ENCODE data around the gene MS4A10. TPM values are rescaled to one million over a fixed set of nuclear protein-coding genes. Genes with fewer than 3 reads are reported as not detected.

MS4A10 gene
- total and polyA plus RNA-seq, 2 experiments from 2014 or later = not detected

GRCh38 chr11:60838132-60838531 lies 53.0 kb downstream of the MS4A10 start:
- Histone ChIP-seq H3K4me3 (no peak overlapping the region), H3K27me3 (ENCODE audit: insufficient read depth) (no peaks in the 10 kb centered on the region), H3K79me2 (replicated peaks; ENCODE audit: insufficient read depth) (peaks cover 11% of the 10 kb centered on the region), H3F3A (replicated peaks; ENCODE audit: low read depth) (no peaks in the 10 kb centered on the region), H3K36me3 (ENCODE audit: insufficient read depth) (no peaks in the 10 kb centered on the region), H3K9me2 (ENCODE audit: insufficient read depth) (0 out of 2 replicates have a peak, but pooled peaks cover 4% of the 10 kb centered on the region), H4K20me1 (replicated peaks; ENCODE audit: insufficient read depth) (peaks cover 2% of the 10 kb centered on the region), H3K4me2 (no peak overlapping the region), H3K4me1 (ENCODE audit: insufficient read depth) (peaks cover 6% of the 10 kb centered on the region), H3K27ac (ENCODE audit: low read depth) (no peak overlapping the region), H2AFZ (0 out of 2 replicates have a peak overlapping the region, but pooled peaks have one; percentile 43)
- peak; percentile 74 for ATAC-seq
- H3K27me3 Mint-ChIP-seq (ENCODE audit: insufficient read depth, low read depth, poor library complexity) = peaks cover 21% of the 10 kb centered on the region
- no peaks in the 10 kb centered on the region for H3K36me3 Mint-ChIP-seq (ENCODE audit: low read depth)
- DNase-seq (ENCODE audit: low spot score) = peak; percentile 76
- TF ChIP-seq, protein P1, sequence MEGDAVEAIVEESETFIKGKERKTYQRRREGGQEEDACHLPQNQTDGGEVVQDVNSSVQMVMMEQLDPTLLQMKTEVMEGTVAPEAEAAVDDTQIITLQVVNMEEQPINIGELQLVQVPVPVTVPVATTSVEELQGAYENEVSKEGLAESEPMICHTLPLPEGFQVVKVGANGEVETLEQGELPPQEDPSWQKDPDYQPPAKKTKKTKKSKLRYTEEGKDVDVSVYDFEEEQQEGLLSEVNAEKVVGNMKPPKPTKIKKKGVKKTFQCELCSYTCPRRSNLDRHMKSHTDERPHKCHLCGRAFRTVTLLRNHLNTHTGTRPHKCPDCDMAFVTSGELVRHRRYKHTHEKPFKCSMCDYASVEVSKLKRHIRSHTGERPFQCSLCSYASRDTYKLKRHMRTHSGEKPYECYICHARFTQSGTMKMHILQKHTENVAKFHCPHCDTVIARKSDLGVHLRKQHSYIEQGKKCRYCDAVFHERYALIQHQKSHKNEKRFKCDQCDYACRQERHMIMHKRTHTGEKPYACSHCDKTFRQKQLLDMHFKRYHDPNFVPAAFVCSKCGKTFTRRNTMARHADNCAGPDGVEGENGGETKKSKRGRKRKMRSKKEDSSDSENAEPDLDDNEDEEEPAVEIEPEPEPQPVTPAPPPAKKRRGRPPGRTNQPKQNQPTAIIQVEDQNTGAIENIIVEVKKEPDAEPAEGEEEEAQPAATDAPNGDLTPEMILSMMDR (conservative IDR thresholded peaks at IDR 0.05; ENCODE audit: low read depth in 2 of 2) = peak; percentile 52 to 65
- TF ChIP-seq ZNF331 (CRISPR knock-in tag; IDR thresholded peaks at IDR 0.05; ENCODE audit: low read depth) = no peak
- no peaks in the 10 kb centered on the region; the same call in 1 of the 3 replicates for H3K9me3 Mint-ChIP-seq
- H3K27ac Mint-ChIP-seq = no peak overlapping the region
- peaks cover 13% of the 10 kb centered on the region for H3K4me1 Mint-ChIP-seq
- no peak overlapping the region for H3K4me3 Mint-ChIP-seq

DNA sequence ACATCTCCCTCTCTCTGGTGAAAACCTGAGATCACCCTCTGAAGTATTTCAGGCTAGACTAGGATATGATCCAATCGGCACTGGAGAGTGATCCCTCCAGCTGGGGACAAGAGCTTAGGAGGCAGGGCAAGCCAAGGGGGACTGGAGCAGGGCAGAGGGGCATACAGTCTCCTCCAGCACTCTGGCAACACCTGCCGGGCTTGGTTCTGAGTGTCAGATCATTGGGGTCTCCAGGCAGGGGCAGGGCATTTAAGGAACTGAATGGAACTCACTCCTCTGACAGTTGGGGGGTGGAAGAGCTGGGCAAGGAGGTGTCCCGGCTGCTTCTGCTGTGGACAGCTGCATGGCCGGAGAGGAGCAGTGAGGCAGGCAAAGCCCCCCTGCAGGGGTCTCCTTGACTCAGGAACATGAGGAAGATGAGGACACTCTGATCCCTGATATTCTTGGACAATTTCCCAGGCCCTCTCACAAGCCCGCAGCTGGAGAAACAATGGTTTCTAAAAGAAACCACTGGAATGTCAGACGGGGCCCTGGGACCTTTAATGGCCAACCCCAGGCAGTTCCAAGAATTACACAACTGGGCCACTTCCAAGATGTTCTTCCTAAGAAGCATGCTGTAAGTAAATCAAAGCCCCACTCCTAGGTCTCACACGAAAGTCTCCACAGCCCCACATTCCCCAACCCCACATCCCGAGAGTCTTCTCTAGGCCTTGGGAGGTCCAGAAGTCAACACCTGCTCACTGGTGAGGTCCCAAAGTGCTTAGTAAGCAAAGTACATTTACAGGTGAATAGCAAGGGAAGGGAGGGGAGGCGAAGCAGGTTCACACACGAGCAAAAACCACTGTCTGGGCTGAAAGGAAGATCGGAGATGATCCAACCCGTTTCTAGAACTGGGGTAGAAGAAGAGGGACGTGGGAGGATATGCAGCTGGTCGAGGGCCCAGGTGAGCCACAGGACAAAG lies 55.6 kb downstream of the MS4A10 start:
- peaks cover 17% of the 10 kb centered on the region for H4K20me1 ChIP-seq (replicated peaks; ENCODE audit: insufficient read depth)
- H3K27me3 Mint-ChIP-seq (ENCODE audit: insufficient read depth, low read depth, poor library complexity) = peaks cover 33% of the 10 kb centered on the region
- H3K27me3 ChIP-seq (ENCODE audit: insufficient read depth) = no peaks in the 10 kb centered on the region
- H3K9me2 ChIP-seq (ENCODE audit: insufficient read depth) = 0 out of 2 replicates have a peak, but pooled peaks cover 4% of the 10 kb centered on the region
- H3K79me2 ChIP-seq (replicated peaks; ENCODE audit: insufficient read depth) = peaks cover 37% of the 10 kb centered on the region
- no peaks in the 10 kb centered on the region for H3K36me3 ChIP-seq (ENCODE audit: insufficient read depth)
- H3K4me1 Mint-ChIP-seq = peaks cover 36% of the 10 kb centered on the region
- peak overlapping the region; percentile 92; the same call in 1 of the 2 replicates for H3K27ac ChIP-seq (ENCODE audit: low read depth)
- peak overlapping the region; percentile 93 for H3K4me3 Mint-ChIP-seq
- no peak for ATAC-seq
- TF ChIP-seq ZNF114 (CRISPR knock-in tag; IDR thresholded peaks at IDR 0.05) (no peak), POLR2AphosphoS5 (IDR thresholded peaks at IDR 0.05; ENCODE audit: low read depth) (no peak), ZNF331 (CRISPR knock-in tag; IDR thresholded peaks at IDR 0.05; ENCODE audit: low read depth) (no peak), CREB1 (CRISPR knock-in tag; IDR thresholded peaks at IDR 0.05; ENCODE audit: low read depth) (no peak), ETS1 (IDR thresholded peaks at IDR 0.05) (no peak)
- TF ChIP-seq, protein P1 (conservative IDR thresholded peaks at IDR 0.05; ENCODE audit: low read depth in 2 of 2) = no peak
- TF ChIP-seq, protein P2, sequence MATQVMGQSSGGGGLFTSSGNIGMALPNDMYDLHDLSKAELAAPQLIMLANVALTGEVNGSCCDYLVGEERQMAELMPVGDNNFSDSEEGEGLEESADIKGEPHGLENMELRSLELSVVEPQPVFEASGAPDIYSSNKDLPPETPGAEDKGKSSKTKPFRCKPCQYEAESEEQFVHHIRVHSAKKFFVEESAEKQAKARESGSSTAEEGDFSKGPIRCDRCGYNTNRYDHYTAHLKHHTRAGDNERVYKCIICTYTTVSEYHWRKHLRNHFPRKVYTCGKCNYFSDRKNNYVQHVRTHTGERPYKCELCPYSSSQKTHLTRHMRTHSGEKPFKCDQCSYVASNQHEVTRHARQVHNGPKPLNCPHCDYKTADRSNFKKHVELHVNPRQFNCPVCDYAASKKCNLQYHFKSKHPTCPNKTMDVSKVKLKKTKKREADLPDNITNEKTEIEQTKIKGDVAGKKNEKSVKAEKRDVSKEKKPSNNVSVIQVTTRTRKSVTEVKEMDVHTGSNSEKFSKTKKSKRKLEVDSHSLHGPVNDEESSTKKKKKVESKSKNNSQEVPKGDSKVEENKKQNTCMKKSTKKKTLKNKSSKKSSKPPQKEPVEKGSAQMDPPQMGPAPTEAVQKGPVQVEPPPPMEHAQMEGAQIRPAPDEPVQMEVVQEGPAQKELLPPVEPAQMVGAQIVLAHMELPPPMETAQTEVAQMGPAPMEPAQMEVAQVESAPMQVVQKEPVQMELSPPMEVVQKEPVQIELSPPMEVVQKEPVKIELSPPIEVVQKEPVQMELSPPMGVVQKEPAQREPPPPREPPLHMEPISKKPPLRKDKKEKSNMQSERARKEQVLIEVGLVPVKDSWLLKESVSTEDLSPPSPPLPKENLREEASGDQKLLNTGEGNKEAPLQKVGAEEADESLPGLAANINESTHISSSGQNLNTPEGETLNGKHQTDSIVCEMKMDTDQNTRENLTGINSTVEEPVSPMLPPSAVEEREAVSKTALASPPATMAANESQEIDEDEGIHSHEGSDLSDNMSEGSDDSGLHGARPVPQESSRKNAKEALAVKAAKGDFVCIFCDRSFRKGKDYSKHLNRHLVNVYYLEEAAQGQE (IDR thresholded peaks at IDR 0.05; ENCODE audit: unreplicated experiment) = no peak
- peaks cover 18% of the 10 kb centered on the region for H3K4me1 ChIP-seq (ENCODE audit: insufficient read depth)
- H3K9me3 Mint-ChIP-seq = no peaks in the 10 kb centered on the region; the same call in 1 of the 3 replicates
- DNase-seq (ENCODE audit: low spot score) = no peak
- H2AFZ ChIP-seq = no peak overlapping the region; the same call in 1 of the 2 replicates
- H3F3A ChIP-seq (replicated peaks; ENCODE audit: low read depth) = no peaks in the 10 kb centered on the region
- peaks cover 13% of the 10 kb centered on the region for H3K36me3 Mint-ChIP-seq (ENCODE audit: low read depth)
- peak overlapping the region; percentile 70 for H3K4me2 ChIP-seq
- peak overlapping the region; percentile 94 for H3K27ac Mint-ChIP-seq
- H3K4me3 ChIP-seq = peak overlapping the region; percentile 93; the same call in 1 of the 2 replicates

Data from GM23338 (cell line).